B cell (primary cell): Measurements from ENCODE around the gene SLC9C2.
"Not testable (repeated sequence)": the region's sequence is repeated elsewhere in the genome, so short reads cannot be mapped to it uniquely, and the experiment has no call there.

Experiments
- EZH2 ChIP-seq: IDR thresholded peaks from 2 replicates; pipeline ENCODE4 v1.6.1; 2012; ENCODE audit warnings: borderline replicate concordance, low read depth, mild to moderate bottlenecking, moderate library complexity, low read length; ENCODE audit not compliant: insufficient read depth, poor library complexity, severe bottlenecking
- TF ChIP-seq, protein P1 (sequence below): fragments of 200-600 bp; IDR thresholded peaks from one replicate; pipeline ENCODE4 v1.8.0; 2022; ENCODE audit warnings: antibody characterized with exemption, mild to moderate bottlenecking

DNA sequence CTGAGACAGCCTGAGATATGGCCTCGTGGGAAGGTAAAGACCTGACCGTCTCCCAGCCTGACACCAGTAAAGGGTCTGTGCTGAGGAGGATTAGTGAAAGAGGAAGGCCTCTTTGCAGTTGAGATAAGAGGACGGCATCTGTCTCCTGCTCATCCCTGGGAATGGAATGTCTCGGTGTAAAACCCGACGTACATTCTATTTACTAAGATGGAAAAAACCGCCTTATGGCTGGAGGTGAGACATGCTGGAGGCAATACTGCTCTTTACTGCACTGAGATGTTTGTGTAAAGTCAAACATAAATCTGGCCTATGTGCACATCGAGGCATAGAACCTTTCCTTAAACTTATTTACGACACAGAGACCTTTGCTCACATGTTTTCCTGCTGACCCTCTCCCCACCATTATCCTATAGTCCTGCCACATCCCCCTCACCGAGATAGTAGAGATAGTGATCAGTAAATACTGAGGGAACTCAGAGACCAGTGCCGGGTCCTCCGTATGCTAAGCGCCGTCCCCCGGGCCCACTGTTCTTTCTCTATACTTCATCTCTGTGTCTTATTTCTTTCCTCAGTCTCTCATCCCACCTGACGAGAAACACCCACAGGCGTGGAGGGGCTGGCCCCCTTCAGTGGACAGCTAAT is 128.0 kb downstream of the SLC9C2 start:
- TF ChIP-seq, protein P1, sequence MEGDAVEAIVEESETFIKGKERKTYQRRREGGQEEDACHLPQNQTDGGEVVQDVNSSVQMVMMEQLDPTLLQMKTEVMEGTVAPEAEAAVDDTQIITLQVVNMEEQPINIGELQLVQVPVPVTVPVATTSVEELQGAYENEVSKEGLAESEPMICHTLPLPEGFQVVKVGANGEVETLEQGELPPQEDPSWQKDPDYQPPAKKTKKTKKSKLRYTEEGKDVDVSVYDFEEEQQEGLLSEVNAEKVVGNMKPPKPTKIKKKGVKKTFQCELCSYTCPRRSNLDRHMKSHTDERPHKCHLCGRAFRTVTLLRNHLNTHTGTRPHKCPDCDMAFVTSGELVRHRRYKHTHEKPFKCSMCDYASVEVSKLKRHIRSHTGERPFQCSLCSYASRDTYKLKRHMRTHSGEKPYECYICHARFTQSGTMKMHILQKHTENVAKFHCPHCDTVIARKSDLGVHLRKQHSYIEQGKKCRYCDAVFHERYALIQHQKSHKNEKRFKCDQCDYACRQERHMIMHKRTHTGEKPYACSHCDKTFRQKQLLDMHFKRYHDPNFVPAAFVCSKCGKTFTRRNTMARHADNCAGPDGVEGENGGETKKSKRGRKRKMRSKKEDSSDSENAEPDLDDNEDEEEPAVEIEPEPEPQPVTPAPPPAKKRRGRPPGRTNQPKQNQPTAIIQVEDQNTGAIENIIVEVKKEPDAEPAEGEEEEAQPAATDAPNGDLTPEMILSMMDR, result not testable (repeated sequence)
- not testable (repeated sequence) for TF ChIP-seq EZH2
